Measurements from ENCODE around the gene ALMS1.
"Not testable (repeated sequence)": the region's sequence is repeated elsewhere in the genome, so short reads cannot be mapped to it uniquely, and the experiment has no call there.

The ALMS1 gene

GRCh38 chr2:73530773-73531172 is 145.1 kb downstream of the ALMS1 start:
- not testable (repeated sequence) for DNase-seq

DNA sequence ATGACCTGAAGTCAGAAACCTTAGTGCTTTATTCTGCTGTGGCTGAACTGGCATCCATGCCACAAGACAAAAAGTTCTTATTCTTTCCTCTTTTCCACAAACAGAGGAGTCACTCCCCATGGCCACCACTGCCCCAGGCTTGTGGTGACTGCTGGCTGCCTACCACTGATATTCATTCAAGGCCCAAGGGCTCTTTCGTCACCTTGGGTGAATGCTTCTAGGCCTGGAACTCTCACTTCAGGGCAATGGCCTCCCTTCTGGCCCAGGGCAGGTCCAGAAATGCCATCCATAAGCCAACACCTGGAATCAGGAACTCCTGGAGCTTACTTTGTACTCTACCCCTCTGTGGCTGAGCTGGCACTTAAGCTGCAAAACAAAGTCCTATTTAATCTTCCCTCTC is 146.7 kb downstream of the ALMS1 start:
- no peak for DNase-seq

GRCh38 chr2:73536133-73536840 is 150.7 kb downstream of the ALMS1 start:
- no peak for DNase-seq

GRCh38 chr2:73560875-73561274 is 175.2 kb downstream of the ALMS1 start:
- not testable (repeated sequence) for DNase-seq

- DNase-seq: no peak
Measured at GRCh38 chr2:73561422-73561821, 175.8 kb downstream of the ALMS1 start.

DNA sequence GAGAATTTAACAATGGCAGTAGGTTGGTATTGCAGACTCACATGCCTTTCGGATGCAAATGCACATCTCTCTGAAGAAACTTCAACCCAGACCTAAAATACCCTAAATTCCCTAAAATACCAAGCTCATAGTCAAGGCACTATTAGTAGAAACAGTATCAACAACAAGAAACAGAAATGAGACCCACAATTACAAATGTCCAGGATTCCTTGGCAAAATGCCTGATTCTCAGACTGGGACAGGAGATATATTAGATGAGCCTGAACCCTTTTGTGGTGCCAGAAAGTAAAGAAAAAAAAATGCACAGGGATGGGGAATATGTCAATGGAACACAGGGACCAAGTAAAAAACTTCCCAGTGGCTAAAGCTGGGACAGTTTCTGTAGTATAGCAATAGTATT is 179.3 kb downstream of the ALMS1 start:
- DNase-seq: no peak

GRCh38 chr2:73566288-73566878 is 180.7 kb downstream of the ALMS1 start:
- no peak for DNase-seq

DNA sequence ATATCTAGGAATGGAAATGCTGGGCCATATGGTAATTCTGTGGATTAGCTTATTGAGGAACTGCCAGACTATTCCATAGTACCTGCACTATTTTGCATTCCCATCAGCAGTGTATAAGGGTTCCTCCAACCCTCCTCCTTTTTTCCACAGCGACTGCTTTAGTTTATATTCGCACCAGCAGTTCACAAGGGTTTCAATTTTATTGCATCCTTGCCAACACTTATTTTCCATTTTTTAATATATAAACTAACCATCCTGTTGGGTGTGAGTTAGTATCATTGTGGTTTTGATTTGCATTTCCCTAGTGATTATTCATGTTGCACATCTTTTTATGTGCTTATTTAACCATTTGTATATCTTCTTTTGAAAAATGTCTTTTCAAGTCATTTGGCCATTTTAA is 189.6 kb downstream of the ALMS1 start:
- DNase-seq: no peak

- no peak for DNase-seq
Measured at GRCh38 chr2:73582364-73582763, 196.7 kb downstream of the ALMS1 start.

GRCh38 chr2:73588177-73588576 is 202.5 kb downstream of the ALMS1 start:
- no peak for DNase-seq

DNA sequence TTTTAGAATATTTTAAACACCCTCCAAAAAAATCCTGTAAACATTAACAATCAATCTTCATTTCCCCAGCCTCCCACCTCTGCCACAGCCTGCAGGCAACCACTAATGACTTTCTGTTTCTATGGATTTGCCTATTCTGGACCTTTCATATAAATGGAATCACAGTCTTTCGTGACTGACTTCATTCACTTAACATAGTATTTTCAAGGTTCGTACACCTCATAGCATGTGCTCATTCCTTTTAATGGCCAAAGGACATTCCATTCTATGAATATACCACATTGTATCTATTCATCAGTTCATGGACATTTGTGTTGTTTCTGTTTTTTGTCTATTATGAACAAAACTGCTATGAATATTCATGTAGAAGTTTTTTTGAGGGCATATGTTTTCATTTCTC is 208.0 kb downstream of the ALMS1 start:
- no peak for DNase-seq

DNA sequence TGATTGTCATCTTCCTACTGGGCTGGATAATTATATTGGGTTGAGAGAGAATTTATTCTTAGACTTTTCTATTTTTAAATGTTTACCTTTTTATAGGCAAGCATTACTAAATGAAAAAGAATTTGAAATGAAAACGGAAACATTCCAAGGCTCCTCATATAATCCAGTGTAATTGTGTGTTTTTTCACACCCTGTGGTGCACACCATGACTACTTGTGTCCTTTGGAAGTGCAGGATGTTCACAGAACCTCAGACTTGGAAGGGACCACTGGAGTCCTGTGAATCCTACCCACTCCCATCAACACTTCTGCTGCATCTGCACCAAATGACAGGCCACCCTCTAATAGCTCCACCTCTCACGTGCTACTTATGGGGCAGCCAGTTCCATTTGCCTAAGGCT is 208.6 kb downstream of the ALMS1 start:
- DNase-seq: no peak

DNA sequence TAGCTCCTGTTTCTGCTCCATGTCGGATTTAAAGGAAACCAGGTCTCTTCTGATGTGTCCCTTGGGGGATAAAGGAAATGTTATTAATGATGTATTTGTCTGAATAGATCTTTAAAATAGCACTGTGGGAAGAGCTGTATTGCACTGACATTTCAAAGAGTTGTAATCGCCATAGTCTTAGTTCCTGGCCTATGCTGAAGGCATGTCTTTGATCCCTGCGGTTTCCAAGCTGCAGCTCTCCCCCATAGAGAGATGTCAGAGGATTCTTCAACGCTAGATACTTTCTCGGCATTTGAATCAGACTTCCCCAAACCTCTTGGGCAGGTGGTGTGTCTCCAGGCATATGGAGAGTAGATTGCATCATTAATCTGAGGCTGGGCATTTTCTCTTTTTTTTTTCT is 216.1 kb downstream of the ALMS1 start:
- DNase-seq: no peak

- not testable (repeated sequence) for DNase-seq
Measured at GRCh38 chr2:73603099-73603588, 217.5 kb downstream of the ALMS1 start.

GRCh38 chr2:73604589-73604988 is 219.0 kb downstream of the ALMS1 start:
- not testable (repeated sequence) for DNase-seq

GRCh38 chr2:73610111-73610510 is 224.5 kb downstream of the ALMS1 start:
- no peak for DNase-seq

- DNase-seq: no peak
Measured at GRCh38 chr2:73611193-73611592, 225.6 kb downstream of the ALMS1 start.

GRCh38 chr2:73611867-73612266 is 226.2 kb downstream of the ALMS1 start:
- no peak for DNase-seq

DNA sequence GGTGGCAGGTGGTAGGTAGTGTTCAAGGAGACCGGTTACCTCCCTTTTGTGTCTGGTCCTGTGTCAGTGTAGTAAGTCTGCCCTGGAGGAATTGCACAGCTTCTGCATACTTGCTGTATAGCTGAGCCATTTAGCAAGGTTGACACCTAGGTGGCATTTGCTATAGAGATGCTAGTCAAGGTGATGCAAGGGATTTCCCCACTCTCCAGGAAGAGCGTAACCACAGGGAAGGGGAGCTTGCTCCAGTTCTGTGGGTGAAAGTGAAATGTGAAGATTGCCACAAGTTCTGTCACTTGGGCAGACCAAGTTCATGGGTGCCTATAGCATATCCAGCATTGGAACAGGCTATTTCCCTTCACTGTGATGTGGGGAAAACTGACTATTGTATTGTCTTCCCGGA is 228.5 kb downstream of the ALMS1 start:
- no peak for DNase-seq

GRCh38 chr2:73614997-73615396 is 229.4 kb downstream of the ALMS1 start:
- no peak for DNase-seq

DNA sequence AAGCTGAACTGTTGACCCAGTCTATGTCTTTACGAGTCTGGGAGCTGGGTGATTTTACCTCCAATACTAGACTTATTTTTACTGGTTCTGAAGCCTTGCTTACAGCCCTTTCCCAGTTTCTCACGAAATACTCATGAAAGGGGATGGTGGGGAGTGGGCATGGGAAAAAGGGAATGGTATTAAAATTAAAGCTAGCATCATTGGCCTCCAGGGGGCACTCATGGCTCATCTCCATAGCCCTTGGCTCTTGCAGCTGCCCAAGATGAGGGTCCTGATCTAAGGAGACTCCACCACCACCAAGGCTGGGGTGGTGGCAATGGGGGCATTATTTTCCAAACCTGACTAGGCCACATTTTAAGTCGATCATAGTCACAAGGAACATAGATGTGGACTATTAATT is 234.3 kb downstream of the ALMS1 start:
- not testable (repeated sequence) for DNase-seq

GRCh38 chr2:73624036-73624435 is 238.4 kb downstream of the ALMS1 start:
- DNase-seq: not testable (repeated sequence)

- DNase-seq: not testable (repeated sequence)
Measured at GRCh38 chr2:73624625-73625024, 239.0 kb downstream of the ALMS1 start.

- DNase-seq: not testable (repeated sequence)
Measured at GRCh38 chr2:73626237-73626636, 240.6 kb downstream of the ALMS1 start.

GRCh38 chr2:73628493-73628892 is 242.9 kb downstream of the ALMS1 start:
- not testable (repeated sequence) for DNase-seq
